ENCODE measurements around the gene FOXA3.

FOXA3 gene

GRCh38 chr19:45922281-45922680, 58.2 kb downstream of the FOXA3 start:
- DNase-seq (ENCODE audit: low spot score) = no peak

Measured in globus pallidus (tissue), 1 donor.